ENCODE data around the gene LRP3. TPM values are rescaled to one million over a fixed set of nuclear protein-coding genes. Genes with fewer than 3 reads are reported as not detected.

LRP3 gene
- total RNA-seq, 4 donors from 2014 or later = 5.5 to 17.2 (median 8.9) TPM

- peaks cover 14 to 93% (median 27%) of the 10 kb centered on the region in 4 donors for H3K27me3 ChIP-seq
- H3K27ac ChIP-seq = no peak overlapping the region
- TF ChIP-seq POLR2A (IDR thresholded peaks at IDR 0.05) (no peak), CTCF (IDR thresholded peaks at IDR 0.05) (no peak)
- DNase-seq = no peak
- no peaks in the 10 kb centered on the region for H3K36me3 ChIP-seq
- H3K9me3 ChIP-seq = peaks cover 0 to 26% (median 21%) of the 10 kb centered on the region in 3 donors
- no peak overlapping the region for H3K4me3 ChIP-seq
- peaks cover 0 to 24% (median 17%) of the 10 kb centered on the region in 3 donors for H3K4me1 ChIP-seq
- intact Hi-C loops (cut with DNase I) = no loop called here
- WGBS, 2 donors = 86 to 100% methylated on average over 1 of the region's 1 CpG
Measured at GRCh38 chr19:33227870-33228599, 33.9 kb downstream of the LRP3 start.

GRCh38 chr19:33229962-33230361 is 35.8 kb downstream of the LRP3 start:
- 71 to 79% methylated on average over 5 of the region's 5 CpGs for WGBS, 2 donors
- Histone ChIP-seq H3K27me3 (peaks cover 9 to 85% (median 23%) of the 10 kb centered on the region in 4 donors), H3K9me3 (peaks cover 0 to 26% (median 21%) of the 10 kb centered on the region in 3 donors), H3K4me3 (no peak overlapping the region), H3K4me1 (peaks cover 0 to 24% (median 17%) of the 10 kb centered on the region in 3 donors), H3K36me3 (no peaks in the 10 kb centered on the region), H3K27ac (no peak overlapping the region)
- DNase-seq = no peak
- TF ChIP-seq POLR2A (IDR thresholded peaks at IDR 0.05) (no peak), CTCF (IDR thresholded peaks at IDR 0.05) (no peak)
- intact Hi-C loops (cut with DNase I) = no loop called here

- 44 to 64% methylated on average over 5 of the region's 5 CpGs for WGBS, 2 donors
- intact Hi-C loops (cut with DNase I) = no loop called here
- no peak for DNase-seq
- Histone ChIP-seq H3K4me1 (peaks cover 0 to 14% (median 8%) of the 10 kb centered on the region in 3 donors), H3K36me3 (no peaks in the 10 kb centered on the region), H3K9me3 (peaks cover 0 to 26% (median 21%) of the 10 kb centered on the region in 3 donors), H3K27ac (no peak overlapping the region), H3K27me3 (peaks cover 0 to 75% (median 14%) of the 10 kb centered on the region in 4 donors), H3K4me3 (no peak overlapping the region)
- TF ChIP-seq CTCF (IDR thresholded peaks at IDR 0.05) (no peak), POLR2A (IDR thresholded peaks at IDR 0.05) (no peak)
Measured at GRCh38 chr19:33231511-33231910, 37.4 kb downstream of the LRP3 start.

- no peak for DNase-seq
- H3K27me3 ChIP-seq = peaks cover 0 to 63% (median 2%) of the 10 kb centered on the region in 4 donors
- no peaks in the 10 kb centered on the region for H3K36me3 ChIP-seq
- TF ChIP-seq CTCF (IDR thresholded peaks at IDR 0.05) (no peak), POLR2A (IDR thresholded peaks at IDR 0.05) (no peak)
- H3K27ac ChIP-seq = no peak overlapping the region
- peaks cover 0 to 17% (median 14%) of the 10 kb centered on the region in 3 donors for H3K9me3 ChIP-seq
- H3K4me1 ChIP-seq = peaks cover 0 to 5% (median 0%) of the 10 kb centered on the region in 3 donors
- 59 to 94% methylated on average over 3 to 9 of the region's 12 CpGs for WGBS, 2 donors
- H3K4me3 ChIP-seq = no peak overlapping the region
- intact Hi-C loops (cut with DNase I) = no loop called here
Measured at GRCh38 chr19:33232656-33233055, 38.5 kb downstream of the LRP3 start.

- Histone ChIP-seq H3K4me1 (peaks cover 0 to 5% (median 0%) of the 10 kb centered on the region in 3 donors), H3K36me3 (no peaks in the 10 kb centered on the region), H3K9me3 (peaks cover 0 to 11% (median 8%) of the 10 kb centered on the region in 3 donors), H3K27me3 (peaks cover 0 to 57% (median 0%) of the 10 kb centered on the region in 4 donors), H3K4me3 (no peak overlapping the region), H3K27ac (no peak overlapping the region)
- TF ChIP-seq POLR2A (IDR thresholded peaks at IDR 0.05) (no peak), CTCF (IDR thresholded peaks at IDR 0.05) (no peak)
- intact Hi-C loops (cut with DNase I) = no loop called here
- no peak for DNase-seq
- 86 to 89% methylated on average over 9 of the region's 9 CpGs for WGBS, 2 donors
Measured at GRCh38 chr19:33233056-33233873, 39.1 kb downstream of the LRP3 start.
